Stomach (tissue), 9 donors: ENCODE results near the gene MYOZ3. TPM values are rescaled to one million over a fixed set of nuclear protein-coding genes. Genes with fewer than 3 reads are reported as not detected.

Source experiments
- DNase-seq, 2 donors: peaks; one replicate each; pipeline versions ENCODE4 v3.0.0 to v3.0.0-alpha.2; 2013 to 2019
- H3K27ac ChIP-seq, 5 donors: fragments of 200-600 bp in 4 of 5; sonication (generic) in 4 of 5; one replicate each; pipeline ENCODE4 v1.5.1; 2013 to 2019; ENCODE audit warnings: mild to moderate bottlenecking in 1 of 5, moderate library complexity in 1 of 5
- H3K27me3 ChIP-seq, 3 donors: fragments of 200-600 bp; sonication (generic); one replicate each; pipeline ENCODE4 v1.5.1; 2017 to 2019; ENCODE audit warnings: mixed run types in 1 of 3
- H3K36me3 ChIP-seq, 4 donors: fragments of 200-600 bp; sonication (generic); 1 replicate in 3 of 4; 2 replicates in 1 of 4; pipeline ENCODE4 v1.5.1; 2016 to 2019
- H3K4me1 ChIP-seq, 4 donors: fragments of 200-600 bp; sonication (generic); one replicate each; pipeline ENCODE4 v1.5.1; 2016 to 2019
- H3K4me3 ChIP-seq, 4 donors: fragments of 200-600 bp; sonication (generic) in 3 of 4; one replicate each; pipeline ENCODE4 v1.5.1; 2016 to 2019; ENCODE audit warnings: mild to moderate bottlenecking in 1 of 4
- H3K9me3 ChIP-seq, 4 donors: fragments of 200-600 bp; sonication (generic); one replicate each; pipeline ENCODE4 v1.5.1; 2016 to 2019
- EP300 ChIP-seq: sonication (generic); formaldehyde crosslinking; IDR thresholded peaks from one replicate; pipeline ENCODE4 v1.6.1; 2017; ENCODE audit warnings: antibody characterized with exemption
- POLR2A ChIP-seq, 4 donors: fragments of 450-650 bp; IDR thresholded peaks; one replicate each; pipeline ENCODE4 v1.6.1; 2016; ENCODE audit warnings: antibody characterized with exemption in 4 of 4, control low read depth in 2 of 4, mild to moderate bottlenecking in 1 of 4, moderate library complexity in 1 of 4
- POLR2AphosphoS5 ChIP-seq, 3 donors: sonication (generic); formaldehyde crosslinking; IDR thresholded peaks; one replicate each; pipeline ENCODE4 v1.6.1; 2016; ENCODE audit warnings: antibody characterized with exemption in 3 of 3
- WGBS, 5 donors: extraction: QIAGEN DNeasy Blood & Tissue Kit in 3 of 5; methylation state at CpG; one replicate each; pipeline versions ENCODE4 v1.1.5 to v1.1.7; 2013 to 2018; 5-methylcytosine and 5-hydroxymethylcytosine counted together
- intact Hi-C: fragments of 100-400 bp; cut with DNase I; formaldehyde crosslinking; loops from one replicate; pipeline ENCODE4 v1.15.1; 2023; ENCODE audit warnings: low total_unique reads
- polyA plus RNA-seq, 3 donors: library from polyadenylated mRNA; stranded (reverse); fragments of 200-250 nt; gene quantifications; one replicate each; pipeline ENCODE4 v1.2.3, GENCODE V29; 2013
- total RNA-seq, 5 donors: library from RNA; depleted of rRNA; stranded (reverse); fragments of >200 nt; gene quantifications; one replicate each; pipeline versions ENCODE4 v1.1.0 to v1.2.3, GENCODE V29; 2014 to 2016
- TF ChIP-seq, protein P1 (sequence below), 7 experiments: fragments of 450-650 bp in 4 of 7; fragments of 200-600 bp in 3 of 7; sonication (generic) in 3 of 7; IDR thresholded peaks; one replicate each; pipeline ENCODE4 v1.5.1; 2016 to 2019; ENCODE audit warnings: antibody characterized with exemption in 7 of 7, control low read depth in 2 of 7, mild to moderate bottlenecking in 1 of 7
- donor health status: healthy with polysubstance abuse.
- donor health status: Bipolar disorder and iron deficiency.
- donor health status: healthy.

MYOZ3 gene
- total and polyA plus RNA-seq, 8 donors, result 0.23 to 1.8 (median 0.52) TPM; not detected in 4

DNA sequence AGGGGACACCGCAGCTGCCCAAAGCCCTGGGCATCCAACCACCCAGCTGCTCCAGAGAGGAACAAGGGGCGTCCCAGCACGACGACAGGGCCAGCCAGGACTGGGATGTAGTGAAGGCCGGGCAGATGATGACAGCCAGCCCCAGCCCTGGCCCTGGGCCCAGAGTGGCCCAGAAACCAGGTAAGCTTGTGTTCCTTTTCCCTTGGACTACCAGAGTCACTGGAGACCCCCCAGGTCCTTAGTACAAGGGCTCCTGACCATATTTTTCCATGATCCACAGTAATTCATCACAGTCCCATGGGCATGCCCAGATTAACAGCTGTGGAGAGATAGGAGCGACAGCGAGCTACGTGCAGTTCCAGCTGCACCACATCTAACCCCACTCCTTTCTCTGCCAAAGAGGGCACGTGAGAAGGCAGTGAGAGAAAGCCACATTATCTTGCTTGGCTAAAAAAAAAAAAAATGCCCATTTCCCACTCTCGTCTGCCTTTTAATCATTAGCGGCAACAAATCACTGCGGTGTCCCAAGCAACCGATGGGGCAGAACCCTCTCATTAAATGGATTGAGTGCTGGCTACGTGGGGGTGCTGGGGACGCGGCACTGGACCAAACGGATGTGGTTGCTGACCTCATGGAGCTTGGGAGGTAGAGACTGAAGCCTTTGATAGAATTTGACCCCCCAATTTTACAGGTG lies 42.3 kb upstream of the MYOZ3 start:
- TF ChIP-seq EP300 (no peak), POLR2AphosphoS5 (IDR thresholded peaks at IDR 0.05) (no peak), POLR2A (IDR thresholded peaks at IDR 0.05) (no peak)
- TF ChIP-seq, protein P1, sequence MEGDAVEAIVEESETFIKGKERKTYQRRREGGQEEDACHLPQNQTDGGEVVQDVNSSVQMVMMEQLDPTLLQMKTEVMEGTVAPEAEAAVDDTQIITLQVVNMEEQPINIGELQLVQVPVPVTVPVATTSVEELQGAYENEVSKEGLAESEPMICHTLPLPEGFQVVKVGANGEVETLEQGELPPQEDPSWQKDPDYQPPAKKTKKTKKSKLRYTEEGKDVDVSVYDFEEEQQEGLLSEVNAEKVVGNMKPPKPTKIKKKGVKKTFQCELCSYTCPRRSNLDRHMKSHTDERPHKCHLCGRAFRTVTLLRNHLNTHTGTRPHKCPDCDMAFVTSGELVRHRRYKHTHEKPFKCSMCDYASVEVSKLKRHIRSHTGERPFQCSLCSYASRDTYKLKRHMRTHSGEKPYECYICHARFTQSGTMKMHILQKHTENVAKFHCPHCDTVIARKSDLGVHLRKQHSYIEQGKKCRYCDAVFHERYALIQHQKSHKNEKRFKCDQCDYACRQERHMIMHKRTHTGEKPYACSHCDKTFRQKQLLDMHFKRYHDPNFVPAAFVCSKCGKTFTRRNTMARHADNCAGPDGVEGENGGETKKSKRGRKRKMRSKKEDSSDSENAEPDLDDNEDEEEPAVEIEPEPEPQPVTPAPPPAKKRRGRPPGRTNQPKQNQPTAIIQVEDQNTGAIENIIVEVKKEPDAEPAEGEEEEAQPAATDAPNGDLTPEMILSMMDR (IDR thresholded peaks at IDR 0.05), result no peak
- WGBS, 5 donors, result 44 to 71% (median 53%) methylated on average over 12 to 17 of the region's 17 CpGs
- no peak overlapping the region for H3K4me3 ChIP-seq
- peaks cover 57 to 71% (median 59%) of the 10 kb centered on the region in 4 donors for H3K4me1 ChIP-seq
- peak in 1 of 2 donors; percentile 69 for DNase-seq
- intact Hi-C loops, result no loop called here
- no peaks in the 10 kb centered on the region for H3K27me3 ChIP-seq
- H3K27ac ChIP-seq, result peak overlapping the region; percentile 34 to 88 (median 66)
- no peaks in the 10 kb centered on the region for H3K36me3 ChIP-seq
- H3K9me3 ChIP-seq, result no peaks in the 10 kb centered on the region

DNA sequence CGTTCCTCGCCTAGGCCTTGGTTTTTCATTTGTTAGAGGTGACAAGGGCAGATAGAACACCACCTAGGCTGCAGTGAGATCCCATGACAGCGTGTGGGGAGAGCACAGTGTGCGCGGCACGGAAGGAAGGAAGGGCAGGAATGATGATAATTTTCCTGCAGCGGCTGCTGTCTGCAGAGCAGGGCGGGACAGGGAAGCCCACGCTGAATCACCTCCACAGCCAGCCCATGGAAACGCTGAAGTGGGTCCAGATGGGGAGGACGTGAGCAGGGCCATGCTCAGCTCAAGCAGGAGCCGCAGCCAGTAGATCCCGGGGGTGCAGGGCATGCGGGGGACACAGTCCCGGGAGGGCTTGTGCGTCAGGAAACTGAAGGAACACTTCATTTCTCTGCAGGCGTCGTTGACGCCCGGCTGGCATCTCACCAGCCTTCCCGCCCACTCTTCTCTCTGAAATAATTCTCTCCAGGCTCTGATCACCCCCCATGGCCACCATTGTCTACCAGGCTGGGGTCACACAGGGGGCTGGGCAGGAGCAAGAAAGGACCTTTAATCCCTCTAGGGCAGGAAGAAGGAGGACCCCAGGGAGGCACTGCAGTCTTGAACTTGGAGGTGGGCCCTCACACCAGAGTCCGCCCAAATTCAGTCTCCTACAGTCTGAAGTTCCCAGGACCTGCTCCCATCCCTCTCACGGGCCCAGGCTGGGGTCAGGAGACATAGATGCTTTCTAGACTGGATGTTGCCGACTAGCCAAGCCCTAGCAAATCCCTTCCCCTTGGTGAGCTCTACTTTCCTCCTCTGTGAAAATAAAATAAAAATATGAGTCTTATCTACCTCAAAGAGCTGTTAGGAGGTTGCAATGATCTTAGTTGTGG lies 41.5 kb upstream of the MYOZ3 start:
- peak overlapping the region; percentile 34 to 88 (median 66) for H3K27ac ChIP-seq
- intact Hi-C loops, result no loop called here

DNA sequence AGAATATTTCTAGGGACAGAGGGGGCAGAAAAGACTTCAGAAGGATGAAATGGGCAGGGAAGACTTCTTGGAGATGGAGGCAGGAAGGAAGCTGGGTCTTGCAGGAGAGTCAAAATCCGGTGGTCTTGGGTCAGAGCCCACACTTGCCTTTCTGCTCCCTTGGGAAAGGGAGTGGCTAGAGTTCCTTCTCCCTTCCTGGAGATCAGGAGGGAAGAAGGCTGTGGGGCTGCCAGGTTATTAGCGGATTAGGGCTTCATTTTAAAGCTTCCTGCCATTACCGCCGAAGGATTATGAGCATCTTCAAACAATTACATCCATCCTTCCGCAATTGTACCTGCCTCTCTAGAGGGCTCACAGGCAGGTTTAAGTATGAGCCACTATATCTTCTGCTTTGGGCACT lies 39.8 kb upstream of the MYOZ3 start:
- H3K27me3 ChIP-seq, result peaks cover 0 to 6% (median 0%) of the 10 kb centered on the region in 3 donors
- H3K9me3 ChIP-seq, result no peaks in the 10 kb centered on the region
- intact Hi-C loops, result no loop called here
- WGBS, 5 donors, result 72 to 86% (median 73%) methylated on average over 5 of the region's 5 CpGs
- DNase-seq, result no peak
- H3K4me1 ChIP-seq, result peaks cover 48 to 68% (median 56%) of the 10 kb centered on the region in 4 donors
- H3K4me3 ChIP-seq, result no peak overlapping the region
- TF ChIP-seq, protein P1 (IDR thresholded peaks at IDR 0.05), result no peak
- TF ChIP-seq EP300, result no peak
- TF ChIP-seq POLR2A (IDR thresholded peaks at IDR 0.05), result no peak
- no peak for TF ChIP-seq POLR2AphosphoS5 (IDR thresholded peaks at IDR 0.05)
- peak overlapping the region in 2 of 5 donors; percentile 16 to 26 for H3K27ac ChIP-seq
- H3K36me3 ChIP-seq, result no peaks in the 10 kb centered on the region

More for the DNA sequence above, 41.5 kb upstream of the MYOZ3 start:
- H3K4me1 ChIP-seq, result peaks cover 53 to 70% (median 58%) of the 10 kb centered on the region in 4 donors
- DNase-seq, result peak in 1 of 2 donors; percentile 73
- H3K9me3 ChIP-seq, result no peaks in the 10 kb centered on the region
- no peaks in the 10 kb centered on the region for H3K36me3 ChIP-seq
- 67 to 82% (median 70%) methylated on average over 23 to 24 of the region's 24 CpGs for WGBS, 5 donors
- no peaks in the 10 kb centered on the region for H3K27me3 ChIP-seq
- TF ChIP-seq POLR2A (IDR thresholded peaks at IDR 0.05), result no peak
- H3K4me3 ChIP-seq, result no peak overlapping the region

DNA sequence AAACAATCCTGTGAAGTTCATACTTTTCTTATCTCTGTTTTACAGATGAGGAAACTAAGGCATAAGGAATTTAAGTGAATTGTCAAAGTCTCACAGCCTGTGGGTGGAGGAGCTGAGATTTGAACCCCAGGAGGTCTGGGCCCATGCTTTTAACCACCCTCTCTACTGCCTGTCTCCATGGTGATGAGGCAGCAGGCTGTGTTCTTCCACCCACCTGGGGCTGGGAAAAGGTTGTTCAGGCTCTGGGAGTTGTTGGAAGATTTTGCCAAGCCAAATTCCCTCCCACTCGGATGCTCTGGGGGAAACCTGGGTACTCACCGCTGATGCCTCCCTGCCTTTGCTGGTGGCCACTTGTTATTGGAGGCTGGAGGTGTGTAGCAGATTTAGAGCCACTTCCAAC lies 38.9 kb upstream of the MYOZ3 start:
- intact Hi-C loops, result no loop called here
- 78 to 89% (median 83%) methylated on average over 1 to 2 of the region's 2 CpGs for WGBS, 5 donors
- H3K4me1 ChIP-seq, result peaks cover 48 to 68% (median 56%) of the 10 kb centered on the region in 4 donors

More for the DNA sequence above, 38.9 kb upstream of the MYOZ3 start:
- Histone ChIP-seq H3K4me3 (no peak overlapping the region), H3K36me3 (no peaks in the 10 kb centered on the region), H3K27me3 (peaks cover 0 to 6% (median 0%) of the 10 kb centered on the region in 3 donors), H3K9me3 (no peaks in the 10 kb centered on the region), H3K27ac (peak overlapping the region in 2 of 5 donors; percentile 26 to 34)
- DNase-seq, result no peak
- TF ChIP-seq POLR2AphosphoS5 (IDR thresholded peaks at IDR 0.05) (no peak), EP300 (no peak), POLR2A (IDR thresholded peaks at IDR 0.05) (no peak)
- TF ChIP-seq, protein P1 (IDR thresholded peaks at IDR 0.05), result no peak
